AG09319 (cell line): ENCODE results near the gene KLC3.

Experiments used
- DNase-seq: peaks from one replicate; pipeline ENCODE4 v3.0.0-alpha.2; 2010; ENCODE audit warnings: low read depth; ENCODE audit errors: extremely low read depth
- CTCF ChIP-seq: IDR thresholded peaks from 2 replicates; pipeline ENCODE4 v1.5.1; 2011; ENCODE audit warnings: low read depth, mild to moderate bottlenecking, inconsistent platforms, low read length, moderate library complexity

Gene KLC3

GRCh38 chr19:45298264-45298663 lies 42.3 kb upstream of the KLC3 start:
- no peak for DNase-seq
- no peak for TF ChIP-seq CTCF

GRCh38 chr19:45299719-45300118 lies 40.8 kb upstream of the KLC3 start:
- no peak for TF ChIP-seq CTCF
- DNase-seq = no peak

- no peak for DNase-seq
- no peak for TF ChIP-seq CTCF
Observed at GRCh38 chr19:45302416-45302815, 38.1 kb upstream of the KLC3 start.

- DNase-seq = no peak
- TF ChIP-seq CTCF = no peak
Observed at GRCh38 chr19:45303269-45304060, 37.1 kb upstream of the KLC3 start.

- no peak for TF ChIP-seq CTCF
- DNase-seq = no peak
Observed at GRCh38 chr19:45304141-45304926, 36.2 kb upstream of the KLC3 start.

DNA sequence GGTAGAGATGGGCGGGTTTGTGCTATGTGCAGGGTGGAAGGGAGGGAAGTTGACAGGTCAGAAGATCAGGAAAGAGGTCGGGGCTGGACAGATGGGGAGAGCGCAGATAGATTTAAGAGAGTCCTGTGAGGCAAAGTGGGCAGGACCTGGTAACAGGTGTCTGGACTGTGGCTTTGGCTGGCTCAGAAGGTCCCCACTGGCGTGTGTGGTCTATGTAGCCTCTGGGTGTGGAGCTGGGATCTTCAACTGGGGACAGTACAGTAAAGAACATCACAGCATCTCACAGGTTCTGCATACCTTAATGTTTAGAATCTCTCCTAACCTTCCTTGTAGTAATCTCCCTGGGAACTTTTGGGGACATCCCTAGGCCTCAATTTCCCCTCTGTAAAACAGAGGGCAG lies 35.5 kb upstream of the KLC3 start:
- DNase-seq = no peak
- TF ChIP-seq CTCF = no peak

GRCh38 chr19:45305421-45305820 lies 35.1 kb upstream of the KLC3 start:
- no peak for DNase-seq
- no peak for TF ChIP-seq CTCF
